ENCODE data around the gene DENND5A.

Gene DENND5A

GRCh38 chr11:9144828-9145227, 120.3 kb downstream of the DENND5A start:
- peaks cover 94% of the 10 kb centered on the region for H3K36me3 ChIP-seq (ENCODE audit: insufficient read depth, low read length)
- H3K27me3 ChIP-seq (ENCODE audit: control insufficient read depth in 1 of 2, insufficient read depth in 2 of 2, low read length in 2 of 2), result no peaks in the 10 kb centered on the region
- H3K27ac ChIP-seq (ENCODE audit: low read depth, low read length), result no peak overlapping the region
- no peaks in the 10 kb centered on the region for H3K9me3 ChIP-seq (ENCODE audit: low read length)
- no peak overlapping the region for H3K9ac ChIP-seq (ENCODE audit: low read length)
- H3K4me3 ChIP-seq (ENCODE audit: low read depth in 1 of 2, low read length in 2 of 2), result no peak overlapping the region
- H3K4me1 ChIP-seq (ENCODE audit: insufficient read depth, low read length), result no peaks in the 10 kb centered on the region

- Histone ChIP-seq H3K36me3 (ENCODE audit: insufficient read depth, low read length) (peaks cover 87% of the 10 kb centered on the region), H3K27me3 (ENCODE audit: control insufficient read depth in 1 of 2, insufficient read depth in 2 of 2, low read length in 2 of 2) (no peaks in the 10 kb centered on the region), H3K4me1 (ENCODE audit: insufficient read depth, low read length) (no peaks in the 10 kb centered on the region)
Measured at GRCh38 chr11:9143721-9144120, 121.4 kb downstream of the DENND5A start.

GRCh38 chr11:9142732-9143131, 122.4 kb downstream of the DENND5A start:
- Histone ChIP-seq H3K27me3 (ENCODE audit: control insufficient read depth in 1 of 2, insufficient read depth in 2 of 2, low read length in 2 of 2) (no peaks in the 10 kb centered on the region), H3K9me3 (ENCODE audit: low read length) (no peaks in the 10 kb centered on the region), H3K4me3 (ENCODE audit: low read depth in 1 of 2, low read length in 2 of 2) (no peak overlapping the region), H3K4me1 (ENCODE audit: insufficient read depth, low read length) (no peaks in the 10 kb centered on the region), H3K9ac (ENCODE audit: low read length) (no peak overlapping the region), H3K27ac (ENCODE audit: low read depth, low read length) (no peak overlapping the region), H3K36me3 (ENCODE audit: insufficient read depth, low read length) (peaks cover 79% of the 10 kb centered on the region)

More at GRCh38 chr11:9143721-9144120, 121.4 kb downstream of the DENND5A start:
- Histone ChIP-seq H3K9ac (ENCODE audit: low read length) (no peak overlapping the region), H3K27ac (ENCODE audit: low read depth, low read length) (no peak overlapping the region), H3K9me3 (ENCODE audit: low read length) (no peaks in the 10 kb centered on the region), H3K4me3 (ENCODE audit: low read depth in 1 of 2, low read length in 2 of 2) (no peak overlapping the region)

- no peaks in the 10 kb centered on the region for H3K27me3 ChIP-seq (ENCODE audit: control insufficient read depth in 1 of 2, insufficient read depth in 2 of 2, low read length in 2 of 2)
- H3K4me1 ChIP-seq (ENCODE audit: insufficient read depth, low read length), result peaks cover 5% of the 10 kb centered on the region
- no peak overlapping the region for H3K9ac ChIP-seq (ENCODE audit: low read length)
- H3K9me3 ChIP-seq (ENCODE audit: low read length), result no peaks in the 10 kb centered on the region
- H3K27ac ChIP-seq (ENCODE audit: low read depth, low read length), result no peak overlapping the region
- H3K4me3 ChIP-seq (ENCODE audit: low read depth in 1 of 2, low read length in 2 of 2), result no peak overlapping the region
- H3K36me3 ChIP-seq (ENCODE audit: insufficient read depth, low read length), result peaks cover 63% of the 10 kb centered on the region
Measured at GRCh38 chr11:9141186-9141585, 124.0 kb downstream of the DENND5A start.

- H3K36me3 ChIP-seq (ENCODE audit: insufficient read depth, low read length), result peaks cover 49% of the 10 kb centered on the region
- H3K4me1 ChIP-seq (ENCODE audit: insufficient read depth, low read length), result peaks cover 5% of the 10 kb centered on the region
- no peaks in the 10 kb centered on the region for H3K27me3 ChIP-seq (ENCODE audit: control insufficient read depth in 1 of 2, insufficient read depth in 2 of 2, low read length in 2 of 2)
- no peak overlapping the region for H3K9ac ChIP-seq (ENCODE audit: low read length)
- H3K9me3 ChIP-seq (ENCODE audit: low read length), result no peaks in the 10 kb centered on the region
- H3K27ac ChIP-seq (ENCODE audit: low read depth, low read length), result no peak overlapping the region
- no peak overlapping the region for H3K4me3 ChIP-seq (ENCODE audit: low read depth in 1 of 2, low read length in 2 of 2)
Measured at GRCh38 chr11:9139628-9140357, 125.4 kb downstream of the DENND5A start.

GRCh38 chr11:9138612-9139579, 126.3 kb downstream of the DENND5A start:
- Histone ChIP-seq H3K9ac (ENCODE audit: low read length) (no peak overlapping the region), H3K27me3 (ENCODE audit: control insufficient read depth in 1 of 2, insufficient read depth in 2 of 2, low read length in 2 of 2) (no peaks in the 10 kb centered on the region), H3K36me3 (ENCODE audit: insufficient read depth, low read length) (peaks cover 42% of the 10 kb centered on the region), H3K9me3 (ENCODE audit: low read length) (no peaks in the 10 kb centered on the region), H3K4me1 (ENCODE audit: insufficient read depth, low read length) (peaks cover 5% of the 10 kb centered on the region), H3K4me3 (ENCODE audit: low read depth in 1 of 2, low read length in 2 of 2) (no peak overlapping the region), H3K27ac (ENCODE audit: low read depth, low read length) (no peak overlapping the region)

- Histone ChIP-seq H3K4me1 (ENCODE audit: insufficient read depth, low read length) (peaks cover 5% of the 10 kb centered on the region), H3K9me3 (ENCODE audit: low read length) (no peaks in the 10 kb centered on the region), H3K27me3 (ENCODE audit: control insufficient read depth in 1 of 2, insufficient read depth in 2 of 2, low read length in 2 of 2) (no peaks in the 10 kb centered on the region), H3K4me3 (ENCODE audit: low read depth in 1 of 2, low read length in 2 of 2) (no peak overlapping the region), H3K27ac (ENCODE audit: low read depth, low read length) (no peak overlapping the region), H3K9ac (ENCODE audit: low read length) (no peak overlapping the region), H3K36me3 (ENCODE audit: insufficient read depth, low read length) (peaks cover 34% of the 10 kb centered on the region)
Measured at GRCh38 chr11:9138133-9138453, 127.1 kb downstream of the DENND5A start.

GRCh38 chr11:9137293-9138132, 127.6 kb downstream of the DENND5A start:
- Histone ChIP-seq H3K27ac (ENCODE audit: low read depth, low read length) (no peak overlapping the region), H3K9ac (ENCODE audit: low read length) (no peak overlapping the region), H3K36me3 (ENCODE audit: insufficient read depth, low read length) (peaks cover 28% of the 10 kb centered on the region)

GRCh38 chr11:9136741-9137140, 128.4 kb downstream of the DENND5A start:
- Histone ChIP-seq H3K36me3 (ENCODE audit: insufficient read depth, low read length) (peaks cover 20% of the 10 kb centered on the region), H3K9me3 (ENCODE audit: low read length) (no peaks in the 10 kb centered on the region), H3K27me3 (ENCODE audit: control insufficient read depth in 1 of 2, insufficient read depth in 2 of 2, low read length in 2 of 2) (no peaks in the 10 kb centered on the region), H3K4me3 (ENCODE audit: low read depth in 1 of 2, low read length in 2 of 2) (no peak overlapping the region), H3K4me1 (ENCODE audit: insufficient read depth, low read length) (peaks cover 5% of the 10 kb centered on the region), H3K9ac (ENCODE audit: low read length) (no peak overlapping the region), H3K27ac (ENCODE audit: low read depth, low read length) (no peak overlapping the region)

More at GRCh38 chr11:9137293-9138132, 127.6 kb downstream of the DENND5A start:
- Histone ChIP-seq H3K4me3 (ENCODE audit: low read depth in 1 of 2, low read length in 2 of 2) (no peak overlapping the region), H3K9me3 (ENCODE audit: low read length) (no peaks in the 10 kb centered on the region), H3K4me1 (ENCODE audit: insufficient read depth, low read length) (peaks cover 5% of the 10 kb centered on the region), H3K27me3 (ENCODE audit: control insufficient read depth in 1 of 2, insufficient read depth in 2 of 2, low read length in 2 of 2) (no peaks in the 10 kb centered on the region)

GRCh38 chr11:9133956-9134355, 131.2 kb downstream of the DENND5A start:
- H3K4me1 ChIP-seq (ENCODE audit: insufficient read depth, low read length), result peaks cover 5% of the 10 kb centered on the region
- no peaks in the 10 kb centered on the region for H3K36me3 ChIP-seq (ENCODE audit: insufficient read depth, low read length)
- H3K27ac ChIP-seq (ENCODE audit: low read depth, low read length), result no peak overlapping the region
- no peak overlapping the region for H3K9ac ChIP-seq (ENCODE audit: low read length)
- H3K9me3 ChIP-seq (ENCODE audit: low read length), result no peaks in the 10 kb centered on the region
- H3K4me3 ChIP-seq (ENCODE audit: low read depth in 1 of 2, low read length in 2 of 2), result no peak overlapping the region
- H3K27me3 ChIP-seq (ENCODE audit: control insufficient read depth in 1 of 2, insufficient read depth in 2 of 2, low read length in 2 of 2), result no peaks in the 10 kb centered on the region

Measured in muscle layer of colon (tissue), 2 donors.